Kidney tubule cell (primary cell): Measurements from ENCODE around the gene FZD10.
A peak's percentile ranks its signal among the peaks of the same experiment; 100 is the strongest.

Source experiments
- DNase-seq: peaks from one replicate; pipeline ENCODE4 v3.0.0-alpha.2; 2018; ENCODE audit warnings: low spot score

FZD10 gene

GRCh38 chr12:130162267-130162666 lies at the start of gene FZD10:
Gene FZD10, plus strand, starts transcription at chr12:130162464. Its CDS starts 479 bp downstream, at chr12:130162943.
- DNase-seq: peak; percentile 36

GRCh38 chr12:130114952-130115351 lies 47.3 kb upstream of the FZD10 start:
- DNase-seq: peak; percentile 24

DNA sequence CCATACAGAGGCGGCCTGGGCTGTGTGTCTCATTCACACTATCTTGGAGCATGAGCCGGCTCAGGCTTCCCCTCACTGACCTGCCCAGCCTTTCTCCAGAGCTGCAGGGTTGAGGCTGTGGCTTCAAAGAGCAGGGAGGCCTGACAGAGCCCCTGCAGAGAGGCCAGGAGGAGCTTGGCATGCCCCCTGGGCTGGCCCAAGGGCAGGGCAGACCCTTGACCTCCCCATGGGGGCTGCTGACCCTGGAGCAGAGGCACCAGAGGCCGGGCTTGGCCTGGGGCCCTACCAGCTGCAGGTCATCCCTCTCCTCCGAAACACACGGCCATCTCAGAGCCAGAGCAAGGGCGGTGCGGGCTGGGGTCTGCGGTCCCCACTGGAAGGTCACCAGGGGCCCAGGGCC lies 46.6 kb upstream of the FZD10 start:
- no peak for DNase-seq

DNA sequence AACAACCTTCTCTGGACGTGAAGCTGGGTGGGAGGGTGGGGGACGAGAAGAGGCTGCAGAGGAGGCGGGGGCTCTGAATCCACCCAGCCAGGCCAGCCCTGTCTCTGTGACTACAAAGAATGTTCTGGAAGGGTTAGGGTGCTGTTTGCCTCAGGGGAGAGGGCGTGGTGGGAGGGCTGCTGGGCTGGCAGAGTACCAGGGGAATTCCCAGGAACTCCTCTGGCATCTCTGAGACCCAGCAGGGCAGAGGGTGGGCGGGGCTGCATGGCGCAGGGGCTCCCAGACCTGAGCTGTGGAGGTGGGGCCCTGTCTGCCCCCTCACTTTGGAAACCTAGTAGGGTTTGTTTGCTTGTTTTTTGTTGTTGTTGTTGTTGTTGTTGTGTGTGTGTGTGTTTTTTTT lies 45.5 kb upstream of the FZD10 start:
- no peak for DNase-seq

- no peak for DNase-seq
Measured at GRCh38 chr12:130117233-130117632, 45.0 kb upstream of the FZD10 start.

GRCh38 chr12:130117701-130118100 lies 44.6 kb upstream of the FZD10 start:
- no peak for DNase-seq

DNA sequence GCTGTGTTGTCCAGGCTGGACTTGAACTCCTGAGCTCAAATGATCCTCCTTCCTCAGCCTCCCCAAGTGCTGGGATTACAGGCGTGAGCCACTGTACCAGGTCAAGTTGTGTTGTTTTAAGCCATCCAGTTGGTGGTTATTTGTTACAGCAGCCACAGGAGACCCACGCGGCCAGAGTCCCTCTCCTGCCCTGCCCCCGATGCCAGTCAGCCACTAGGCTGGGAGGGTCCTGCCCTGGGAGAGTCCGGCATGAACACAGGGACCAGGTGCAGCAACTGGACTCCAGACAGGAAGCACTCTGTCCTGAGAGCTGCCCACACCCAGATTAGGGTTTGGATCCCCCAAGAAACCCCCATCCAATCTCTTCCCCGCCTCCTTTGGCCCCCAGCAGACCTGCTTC lies 44.1 kb upstream of the FZD10 start:
- no peak for DNase-seq

DNA sequence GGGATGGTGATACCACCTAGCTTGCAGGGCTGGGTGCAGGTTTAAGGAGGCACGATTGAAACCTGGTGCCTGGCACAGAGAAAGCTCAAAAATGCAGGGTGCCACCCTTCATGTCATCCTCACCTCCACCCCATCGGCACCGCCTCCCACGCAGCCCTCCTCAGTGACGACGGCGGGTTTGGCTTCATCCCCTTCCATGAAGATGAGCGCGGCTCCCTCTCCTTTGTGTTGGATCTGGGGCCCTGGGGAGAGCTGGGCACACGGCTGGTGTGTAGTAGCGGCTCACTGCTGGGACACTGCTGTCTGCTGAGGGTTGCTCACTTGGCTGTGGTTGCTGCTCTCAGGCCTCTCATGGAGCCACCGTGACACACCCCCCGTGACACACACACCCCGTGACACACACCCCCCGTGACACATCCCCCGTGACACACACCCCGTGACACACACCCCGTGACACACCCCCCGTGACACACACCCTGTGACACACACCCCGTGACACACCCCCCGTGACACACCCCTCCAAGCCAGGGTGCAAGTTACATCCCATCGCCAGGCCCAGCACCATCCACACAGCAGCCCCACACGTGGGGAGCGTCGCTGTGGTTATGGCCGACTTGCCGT lies 42.9 kb upstream of the FZD10 start:
- peak; percentile 30 for DNase-seq

DNA sequence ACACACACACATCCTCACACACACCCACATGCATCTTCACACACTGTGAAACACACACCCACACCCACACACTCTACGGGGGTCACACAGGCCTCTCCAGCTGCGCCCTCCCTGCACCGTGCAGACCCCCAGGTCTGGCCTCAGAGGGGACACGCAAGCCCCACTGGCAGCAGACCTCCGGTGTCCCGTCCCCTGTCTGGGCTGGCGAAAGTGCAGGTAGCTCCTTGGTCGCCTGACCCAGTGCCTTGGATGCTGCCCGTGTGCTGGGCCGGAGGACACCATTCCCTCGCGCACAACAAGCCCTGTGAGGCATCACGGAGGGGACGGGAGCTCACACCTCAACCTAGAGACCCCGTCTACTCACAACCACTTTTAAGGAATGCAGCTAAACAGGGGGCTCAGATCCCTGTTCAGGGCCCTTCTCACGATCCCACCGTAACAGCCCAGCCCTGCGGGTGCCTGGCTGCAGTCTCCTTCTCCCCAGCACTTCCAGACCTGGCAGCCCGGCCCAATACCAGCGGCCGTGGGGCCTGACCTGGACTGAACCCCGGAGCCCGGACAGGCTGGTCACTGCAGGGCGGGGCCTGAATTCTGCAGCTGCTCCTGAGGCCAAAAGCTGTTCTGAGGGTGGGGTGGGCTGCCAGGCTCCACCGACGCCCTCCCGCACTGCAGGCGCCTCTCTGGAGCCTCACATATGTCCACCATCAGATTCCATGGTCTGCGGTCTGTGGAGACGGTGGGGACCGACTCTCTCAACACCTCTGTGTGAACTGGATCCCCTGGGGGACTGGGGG lies 42.1 kb upstream of the FZD10 start:
- no peak for DNase-seq

GRCh38 chr12:130121226-130122000 lies 40.9 kb upstream of the FZD10 start:
- DNase-seq: no peak

DNA sequence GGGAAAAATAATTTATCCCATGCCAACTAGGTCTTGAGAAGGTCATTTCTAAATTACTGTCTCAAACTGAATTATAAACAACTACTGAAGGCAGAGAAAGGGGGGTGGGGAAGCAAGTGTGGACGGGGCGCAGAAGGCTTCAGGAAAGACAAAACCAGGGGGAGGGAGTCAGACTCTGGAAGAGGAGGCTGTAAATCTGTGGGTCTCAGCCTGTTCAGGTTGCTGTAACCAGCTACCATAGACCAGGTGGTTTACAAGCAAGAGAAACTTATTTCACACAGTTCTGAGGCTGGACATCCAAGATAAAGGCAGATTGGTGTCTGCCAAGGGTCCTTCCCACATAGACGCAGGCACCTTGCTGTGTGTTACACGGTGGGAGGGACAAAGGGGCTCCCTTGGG lies 39.9 kb upstream of the FZD10 start:
- DNase-seq: no peak

DNA sequence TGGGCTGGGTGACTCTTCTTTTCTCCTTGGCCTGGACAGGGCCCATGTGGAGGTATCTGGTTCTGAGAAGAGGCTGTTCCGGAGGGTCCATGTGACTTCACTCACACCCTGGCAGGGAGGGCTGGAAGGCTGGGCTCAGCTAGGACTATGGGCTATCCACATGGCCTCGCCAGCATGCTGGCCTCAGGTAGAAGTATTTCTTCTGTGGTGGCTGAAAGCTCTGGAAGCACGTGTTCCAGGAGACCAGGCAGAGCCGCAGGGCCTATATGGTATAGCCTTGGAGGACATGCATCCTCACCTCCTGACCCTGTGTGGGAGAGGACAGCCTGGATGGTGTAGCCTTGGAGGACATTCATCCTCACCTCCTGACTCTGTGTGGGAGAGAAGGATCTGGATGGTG lies 38.2 kb upstream of the FZD10 start:
- no peak for DNase-seq

DNA sequence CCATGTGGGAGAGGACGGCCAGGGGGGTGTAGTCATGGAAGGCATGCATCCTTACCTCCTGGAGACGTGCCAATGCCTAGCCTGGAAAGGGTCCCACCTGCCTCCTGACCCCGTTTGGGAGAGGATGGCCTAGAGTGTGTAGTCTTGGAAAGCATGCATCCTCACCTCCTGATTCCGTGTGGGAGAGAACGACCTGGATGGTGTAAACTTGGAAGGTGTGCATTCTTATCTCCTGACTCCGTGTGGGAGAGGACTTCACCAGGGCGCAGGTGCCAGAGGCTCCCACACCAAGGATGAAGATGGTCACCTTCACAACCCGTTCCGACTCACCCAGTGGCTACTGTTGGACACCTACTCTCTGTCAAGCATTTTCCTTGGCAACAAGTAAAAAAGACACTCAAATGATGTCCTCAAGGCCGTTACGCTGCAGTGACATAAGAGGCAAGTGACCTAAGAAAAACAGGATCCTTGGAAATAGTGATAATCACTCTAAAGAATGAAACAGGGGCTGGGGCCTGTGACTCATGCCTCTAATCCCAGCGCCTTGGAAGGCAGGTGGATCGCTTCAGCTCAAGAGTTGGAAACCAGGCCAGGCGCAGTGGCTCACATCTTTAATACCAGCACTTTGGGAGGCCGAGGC lies 37.5 kb upstream of the FZD10 start:
- no peak for DNase-seq

DNA sequence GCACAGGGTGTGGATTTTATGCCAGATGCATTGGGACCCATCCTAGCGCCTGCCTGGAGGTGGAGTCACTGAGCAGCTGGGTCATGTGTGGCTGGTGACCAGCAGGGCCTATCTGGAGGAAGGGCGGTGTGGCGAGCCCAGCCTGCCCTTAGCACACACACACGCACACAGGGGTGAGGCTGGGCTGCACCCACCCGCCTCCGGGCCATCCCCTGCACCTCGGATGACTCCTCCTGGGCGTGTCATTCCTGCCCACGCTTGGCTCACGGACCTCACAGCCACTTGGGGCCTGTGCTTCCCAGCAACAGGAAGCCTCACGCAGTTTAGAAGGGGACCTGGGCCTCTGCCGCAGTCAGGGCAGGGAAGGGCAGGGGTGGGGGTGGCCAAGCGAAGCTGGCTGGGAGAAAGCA lies 36.2 kb upstream of the FZD10 start:
- peak; percentile 58 for DNase-seq

GRCh38 chr12:130127532-130127911 lies 34.7 kb upstream of the FZD10 start:
- no peak for DNase-seq

DNA sequence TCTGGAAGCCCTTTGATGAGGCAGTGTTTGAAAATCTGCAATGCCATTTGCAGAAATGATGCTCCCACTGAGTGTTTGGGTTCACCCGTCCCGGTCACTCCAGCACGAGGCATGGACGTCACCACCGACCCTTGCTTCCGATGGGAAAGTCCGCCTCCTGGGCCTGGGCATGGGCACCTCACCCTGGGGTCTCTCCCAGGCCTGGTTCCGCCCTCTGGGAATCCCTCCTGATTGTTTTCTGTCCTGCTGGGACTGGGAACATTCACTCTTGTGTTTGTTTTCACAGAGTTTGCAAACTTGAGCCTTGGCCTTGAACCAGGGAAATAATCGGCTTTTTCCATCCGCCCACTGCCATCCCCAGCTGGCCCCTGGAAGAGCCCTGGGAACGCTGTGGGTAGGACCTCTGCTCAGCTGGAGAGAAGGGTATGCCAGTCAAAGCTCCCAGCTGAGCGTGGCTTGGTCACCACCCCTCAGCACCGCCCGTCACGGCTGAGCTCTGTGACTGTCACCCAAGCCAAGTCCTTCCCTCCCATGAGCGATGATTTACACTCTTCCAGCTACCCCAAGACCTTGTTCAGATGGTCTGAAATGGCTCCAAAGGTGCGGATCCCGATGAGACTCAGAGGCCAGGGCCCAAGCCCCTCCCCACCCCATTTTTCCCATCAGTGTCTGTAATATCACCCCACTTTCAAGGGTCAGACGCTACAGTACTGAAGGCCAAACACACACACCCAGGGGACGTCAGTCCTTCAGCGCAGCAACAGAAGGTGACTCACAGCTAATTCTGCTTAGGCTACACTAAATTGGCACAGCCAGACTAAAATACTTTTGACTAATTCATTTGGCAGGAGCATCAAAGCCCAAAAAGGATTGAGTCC lies 34.1 kb upstream of the FZD10 start:
- no peak for DNase-seq

- peak; percentile 61 for DNase-seq
Measured at GRCh38 chr12:130128790-130129735, 33.2 kb upstream of the FZD10 start.

DNA sequence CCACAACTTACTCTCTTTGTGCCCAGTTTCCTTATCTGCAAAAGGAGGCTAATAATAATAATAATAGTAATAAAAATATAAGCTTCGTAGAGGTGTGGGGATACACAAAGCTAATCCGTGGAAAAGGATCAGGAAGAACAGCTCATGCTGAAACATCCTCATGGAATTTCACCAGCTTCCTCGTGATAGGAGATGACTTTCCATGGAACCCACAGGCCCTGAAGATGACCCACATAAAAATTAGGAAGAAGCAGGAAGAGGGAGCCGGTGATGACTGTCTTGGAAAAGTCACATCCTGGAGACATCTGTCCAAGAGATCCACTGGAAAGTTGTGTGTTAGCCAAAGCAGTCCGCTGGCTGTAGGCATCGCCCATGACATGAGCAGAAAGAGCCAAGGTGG lies 31.9 kb upstream of the FZD10 start:
- peak; percentile 29 for DNase-seq

GRCh38 chr12:130131025-130131424 lies 31.2 kb upstream of the FZD10 start:
- no peak for DNase-seq

GRCh38 chr12:130131801-130132200 lies 30.5 kb upstream of the FZD10 start:
- DNase-seq: no peak
